ENCODE data around the gene PPP1R15B. TPM values are rescaled to one million over a fixed set of nuclear protein-coding genes. Genes with fewer than 3 reads are reported as not detected.
"Not testable (repeated sequence)": the region's sequence is repeated elsewhere in the genome, so short reads cannot be mapped to it uniquely, and the experiment has no call there.

The PPP1R15B gene
- total RNA-seq, 1 donor, result 49.7 TPM

DNA sequence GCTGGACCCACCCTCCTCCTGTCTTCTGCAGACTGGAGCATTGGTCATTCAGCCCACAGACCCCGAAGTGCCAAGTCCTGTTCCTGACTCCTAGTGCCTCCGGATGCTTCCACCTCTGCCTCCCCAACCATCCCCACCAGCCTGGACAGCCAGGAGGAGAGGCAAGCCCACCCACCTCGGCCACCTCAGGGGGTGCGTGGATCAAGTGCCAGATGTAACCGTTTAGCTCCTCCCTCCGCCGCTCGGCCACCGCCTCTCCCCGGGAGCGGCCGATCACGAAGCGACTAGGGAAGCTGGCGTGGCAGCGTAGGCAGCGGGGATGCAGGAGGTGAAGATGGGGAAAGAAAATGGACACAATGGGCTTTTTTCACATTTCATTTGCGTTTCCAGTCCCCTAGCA, 18.1 kb upstream of the PPP1R15B start:
- TF ChIP-seq, protein P1, sequence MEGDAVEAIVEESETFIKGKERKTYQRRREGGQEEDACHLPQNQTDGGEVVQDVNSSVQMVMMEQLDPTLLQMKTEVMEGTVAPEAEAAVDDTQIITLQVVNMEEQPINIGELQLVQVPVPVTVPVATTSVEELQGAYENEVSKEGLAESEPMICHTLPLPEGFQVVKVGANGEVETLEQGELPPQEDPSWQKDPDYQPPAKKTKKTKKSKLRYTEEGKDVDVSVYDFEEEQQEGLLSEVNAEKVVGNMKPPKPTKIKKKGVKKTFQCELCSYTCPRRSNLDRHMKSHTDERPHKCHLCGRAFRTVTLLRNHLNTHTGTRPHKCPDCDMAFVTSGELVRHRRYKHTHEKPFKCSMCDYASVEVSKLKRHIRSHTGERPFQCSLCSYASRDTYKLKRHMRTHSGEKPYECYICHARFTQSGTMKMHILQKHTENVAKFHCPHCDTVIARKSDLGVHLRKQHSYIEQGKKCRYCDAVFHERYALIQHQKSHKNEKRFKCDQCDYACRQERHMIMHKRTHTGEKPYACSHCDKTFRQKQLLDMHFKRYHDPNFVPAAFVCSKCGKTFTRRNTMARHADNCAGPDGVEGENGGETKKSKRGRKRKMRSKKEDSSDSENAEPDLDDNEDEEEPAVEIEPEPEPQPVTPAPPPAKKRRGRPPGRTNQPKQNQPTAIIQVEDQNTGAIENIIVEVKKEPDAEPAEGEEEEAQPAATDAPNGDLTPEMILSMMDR (IDR thresholded peaks at IDR 0.05; ENCODE audit: insufficient read depth, low read depth, low read length), result no peak
- H3K4me3 ChIP-seq (ENCODE audit: low read depth, low read length), result no peak overlapping the region
- no peak for DNase-seq (ENCODE audit: low read depth)

GRCh38 chr1:204426971-204427701, 15.5 kb upstream of the PPP1R15B start:
- TF ChIP-seq, protein P1 (IDR thresholded peaks at IDR 0.05; ENCODE audit: insufficient read depth, low read depth, low read length), result no peak
- no peak for DNase-seq (ENCODE audit: low read depth)
- H3K4me3 ChIP-seq (ENCODE audit: low read depth, low read length), result no peak overlapping the region

DNA sequence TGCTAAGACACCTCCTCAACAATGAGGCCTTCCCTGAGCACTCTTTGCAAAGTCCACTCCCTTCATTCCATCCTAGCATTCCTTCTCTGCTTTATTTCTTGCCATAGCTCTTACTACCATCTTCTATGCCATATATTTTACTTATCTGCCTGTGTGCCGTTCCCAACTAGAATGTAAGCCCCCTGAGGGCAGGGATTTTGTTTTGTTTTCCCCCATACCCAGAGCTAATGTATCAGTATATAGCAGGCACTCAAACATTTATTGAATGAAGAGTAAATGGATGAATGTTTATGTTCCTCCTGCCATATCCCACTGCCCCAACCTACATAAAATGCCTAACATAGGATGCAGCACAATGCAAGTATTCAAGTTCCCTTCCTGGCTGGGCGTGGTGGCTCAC, 14.9 kb upstream of the PPP1R15B start:
- no peak overlapping the region for H3K4me3 ChIP-seq (ENCODE audit: low read depth, low read length)
- TF ChIP-seq, protein P1 (IDR thresholded peaks at IDR 0.05; ENCODE audit: insufficient read depth, low read depth, low read length), result no peak
- no peak for DNase-seq (ENCODE audit: low read depth)

DNA sequence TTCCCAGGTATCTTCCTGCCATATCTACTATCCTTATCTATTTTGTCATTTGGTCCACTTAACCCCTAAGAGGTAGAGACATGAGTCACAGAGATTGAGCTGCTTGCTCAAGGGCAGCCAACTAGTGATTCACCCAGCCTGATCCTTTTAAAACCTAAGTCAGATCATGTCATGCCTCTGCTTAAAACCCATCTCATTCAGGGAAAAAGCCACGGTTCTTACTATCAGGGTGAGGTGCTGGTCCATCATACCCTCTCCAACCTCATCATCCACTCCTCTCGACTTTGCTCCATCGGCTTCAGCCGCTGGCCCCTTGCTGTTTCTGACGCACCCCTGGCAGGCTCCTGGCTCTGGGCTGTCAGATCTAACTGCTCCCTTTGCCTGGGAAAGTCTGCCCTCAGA, 14.4 kb upstream of the PPP1R15B start:
- H3K4me3 ChIP-seq (ENCODE audit: low read depth, low read length), result no peak overlapping the region
- DNase-seq (ENCODE audit: low read depth), result peak; percentile 76
- TF ChIP-seq, protein P1 (IDR thresholded peaks at IDR 0.05; ENCODE audit: insufficient read depth, low read depth, low read length), result no peak

- TF ChIP-seq, protein P1 (IDR thresholded peaks at IDR 0.05; ENCODE audit: insufficient read depth, low read depth, low read length), result no peak
- DNase-seq (ENCODE audit: low read depth), result no peak
- H3K4me3 ChIP-seq (ENCODE audit: low read depth, low read length), result no peak overlapping the region
These were observed 13.0 kb upstream of the PPP1R15B start for GRCh38 chr1:204424621-204425020.

DNA sequence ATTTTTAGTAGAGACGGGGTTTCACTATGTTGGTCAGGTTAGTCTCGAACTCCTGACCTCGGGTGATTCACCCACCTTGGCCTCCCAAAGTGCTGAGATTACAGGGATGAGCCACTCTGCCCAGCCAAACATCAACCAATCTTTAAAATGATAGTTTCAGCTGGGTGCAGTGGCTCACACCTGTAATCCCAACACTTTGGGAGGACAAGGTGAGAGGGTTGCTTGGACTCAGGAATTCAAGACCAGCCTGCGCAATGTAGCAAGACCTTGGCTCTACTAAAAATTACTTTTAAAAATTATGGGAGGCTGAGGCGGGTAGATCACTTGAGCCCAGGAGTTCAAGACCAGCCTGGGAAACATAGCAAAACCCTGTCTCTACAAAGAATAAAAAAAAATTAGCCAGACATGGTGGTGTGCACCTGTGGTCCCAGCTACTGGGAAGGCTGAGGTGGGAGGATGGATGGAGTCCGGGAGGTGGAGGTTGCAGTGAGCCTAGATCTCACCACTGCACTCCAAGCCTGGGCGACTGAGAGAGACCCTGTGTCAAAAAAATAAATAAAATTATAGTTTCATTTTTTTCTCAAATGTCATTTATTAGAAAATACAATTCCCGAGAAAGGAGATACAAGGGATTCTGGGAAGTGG, 10.6 kb upstream of the PPP1R15B start:
- not testable (repeated sequence) for H3K4me3 ChIP-seq (ENCODE audit: low read depth, low read length); DNase-seq (ENCODE audit: low read depth)

DNA sequence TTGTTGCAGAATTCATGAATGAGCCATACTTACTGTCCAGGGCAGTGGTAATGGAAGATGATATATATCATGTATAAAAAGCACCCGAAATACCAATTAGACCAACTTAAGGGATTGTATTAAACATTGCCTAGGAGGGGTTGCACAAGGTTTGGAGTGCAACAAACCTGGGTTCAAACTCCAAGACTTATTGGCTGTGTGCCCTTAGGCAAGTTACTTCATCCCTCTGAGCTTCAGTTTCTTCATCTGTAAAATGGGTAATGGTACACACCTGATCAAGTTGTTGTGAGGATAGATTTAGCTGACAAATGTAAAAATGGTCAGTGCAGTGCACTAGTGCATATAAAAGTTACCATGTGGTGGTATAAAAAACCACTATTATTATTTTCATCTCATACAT, 9.8 kb upstream of the PPP1R15B start:
- no peak for DNase-seq (ENCODE audit: low read depth)
- TF ChIP-seq, protein P1 (IDR thresholded peaks at IDR 0.05; ENCODE audit: insufficient read depth, low read depth, low read length), result no peak
- no peak overlapping the region for H3K4me3 ChIP-seq (ENCODE audit: low read depth, low read length)

All from fibroblast of villous mesenchyme (primary cell).